H9 (cell line): ENCODE results near the gene WFDC5. TPM values are rescaled to one million over a fixed set of nuclear protein-coding genes. Genes with fewer than 3 reads are reported as not detected.

Source experiments
- DNase-seq: peaks from one replicate; pipeline ENCODE4 v3.0.0-alpha.2; 2017
- H2AFZ ChIP-seq: one replicate; pipeline ENCODE4 v1.6.1; 2013; ENCODE audit warnings: mild to moderate bottlenecking, low read length, control low read depth, moderate library complexity
- H2AK5ac ChIP-seq: 2 replicates; pipeline ENCODE4 v1.6.1; 2013; ENCODE audit warnings: low read length, control low read depth, mixed read lengths; ENCODE audit not compliant: insufficient read length
- H2BK120ac ChIP-seq: one replicate; pipeline ENCODE4 v1.6.1; 2013; ENCODE audit warnings: low read depth, mild to moderate bottlenecking, low read length, control low read depth, inconsistent platforms; ENCODE audit not compliant: poor library complexity, severe bottlenecking
- H2BK12ac ChIP-seq: 2 replicates; pipeline ENCODE4 v1.6.1; 2013; ENCODE audit warnings: low read length, control low read depth, mixed read lengths, low read depth; ENCODE audit not compliant: insufficient read length
- H2BK15ac ChIP-seq: 2 replicates; pipeline ENCODE4 v1.6.1; 2013; ENCODE audit warnings: low read depth, low read length, control low read depth
- H2BK20ac ChIP-seq: one replicate; pipeline ENCODE4 v1.6.1; 2013; ENCODE audit warnings: low read depth, mild to moderate bottlenecking, low read length, control low read depth, inconsistent platforms; ENCODE audit not compliant: poor library complexity, severe bottlenecking
- H2BK5ac ChIP-seq: 2 replicates; pipeline ENCODE4 v1.6.1; 2013; ENCODE audit warnings: low read length, control low read depth, mixed read lengths; ENCODE audit not compliant: insufficient read length
- H3K14ac ChIP-seq: 2 replicates; pipeline ENCODE4 v1.6.1; 2013; ENCODE audit warnings: low read length, control low read depth; ENCODE audit not compliant: insufficient read depth
- H3K18ac ChIP-seq: 2 replicates; pipeline ENCODE4 v1.6.1; 2013; ENCODE audit warnings: low read depth, mild to moderate bottlenecking, mixed read lengths, low read length, control low read depth; ENCODE audit not compliant: insufficient read length
- H3K23ac ChIP-seq: 2 replicates; pipeline ENCODE4 v1.6.1; 2013; ENCODE audit warnings: low read length, control low read depth, mixed read lengths, low read depth; ENCODE audit not compliant: insufficient read length
- H3K23me2 ChIP-seq: 2 replicates; pipeline ENCODE4 v1.6.1; 2013; ENCODE audit warnings: low read depth, mild to moderate bottlenecking, mixed read lengths, low read length, control low read depth; ENCODE audit not compliant: insufficient read length, poor library complexity, severe bottlenecking
- H3K27ac ChIP-seq: 2 replicates; pipeline ENCODE4 v1.5.1; 2013; ENCODE audit warnings: low read length, control low read depth, mixed read lengths, low read depth; ENCODE audit not compliant: insufficient read length
- H3K27me3 ChIP-seq: 2 replicates; pipeline ENCODE4 v1.6.1; 2013; ENCODE audit warnings: low read length, control low read depth, inconsistent platforms; ENCODE audit not compliant: insufficient read depth
- H3K4ac ChIP-seq: 2 replicates; pipeline ENCODE4 v1.6.1; 2013; ENCODE audit warnings: low read depth, mild to moderate bottlenecking, control low read depth, inconsistent platforms, low read length, moderate library complexity
- H3K4me1 ChIP-seq: 2 replicates; pipeline ENCODE4 v1.6.1; 2013; ENCODE audit warnings: low read length, control low read depth, inconsistent platforms; ENCODE audit not compliant: insufficient read depth
- H3K4me2 ChIP-seq: 2 replicates; pipeline ENCODE4 v1.6.1; 2013; ENCODE audit warnings: low read length, control low read depth, mixed read lengths; ENCODE audit not compliant: insufficient read length, insufficient read depth
- H3K56ac ChIP-seq: 2 replicates; pipeline ENCODE4 v1.6.1; 2013; ENCODE audit warnings: low read depth, mild to moderate bottlenecking, mixed read lengths, low read length, control low read depth; ENCODE audit not compliant: insufficient read length
- H3K79me1 ChIP-seq: 2 replicates; pipeline ENCODE4 v1.6.1; 2013; ENCODE audit warnings: low read depth, mild to moderate bottlenecking, moderate library complexity, low read length, control low read depth, inconsistent platforms; ENCODE audit not compliant: insufficient read depth, poor library complexity, severe bottlenecking
- H3K79me2 ChIP-seq: 2 replicates; pipeline ENCODE4 v1.6.1; 2013; ENCODE audit warnings: low read length, control low read depth, inconsistent platforms; ENCODE audit not compliant: insufficient read depth
- H3K9ac ChIP-seq: 2 replicates; pipeline ENCODE4 v1.6.1; 2013; ENCODE audit warnings: low read length, control low read depth, mixed read lengths; ENCODE audit not compliant: insufficient read length; ENCODE audit errors: extremely low read depth
- H3K9me3 ChIP-seq: one replicate; pipeline ENCODE4 v1.6.1; 2013; ENCODE audit warnings: low read depth, low read length, inconsistent platforms; ENCODE audit not compliant: control insufficient read depth
- H3T11ph ChIP-seq: one replicate; pipeline ENCODE4 v1.6.1; 2013; ENCODE audit warnings: mild to moderate bottlenecking, low read length, control low read depth, inconsistent platforms
- H4K20me1 ChIP-seq: one replicate; pipeline ENCODE4 v1.6.1; 2013; ENCODE audit not compliant: control insufficient read depth, insufficient read length, insufficient read depth
- H4K5ac ChIP-seq: 2 replicates; pipeline ENCODE4 v1.6.1; 2013; ENCODE audit warnings: low read depth, mild to moderate bottlenecking, mixed read lengths, low read length, control low read depth; ENCODE audit not compliant: insufficient read length
- H4K8ac ChIP-seq: replicated peaks from 2 replicates; pipeline ENCODE4 v1.6.1; 2013; ENCODE audit warnings: low read length, control low read depth, mixed read lengths, low read depth; ENCODE audit not compliant: insufficient read length
- H4K91ac ChIP-seq: 2 replicates; pipeline ENCODE4 v1.6.1; 2013; ENCODE audit warnings: low read depth, mild to moderate bottlenecking, moderate library complexity, mixed read lengths, low read length, control low read depth; ENCODE audit not compliant: insufficient read length
- H3K27ac Mint-ChIP-seq, 3 experiments: 2 replicates in 2 of 3; 3 replicates in 1 of 3; pipeline ENCODE4 v1.8.0; 2020 to 2021; ENCODE audit warnings: mixed read lengths in 3 of 3, mild to moderate bottlenecking in 1 of 3, moderate library complexity in 1 of 3
- H3K27me3 Mint-ChIP-seq: 2 replicates; pipeline ENCODE4 v1.8.0; 2021; ENCODE audit warnings: low read depth, mild to moderate bottlenecking, moderate library complexity, mixed read lengths
- H3K36me3 Mint-ChIP-seq, 3 experiments: 2 replicates in 2 of 3; 3 replicates in 1 of 3; pipeline ENCODE4 v1.8.0; 2020 to 2021; ENCODE audit warnings: low read depth in 3 of 3, mixed read lengths in 3 of 3; ENCODE audit not compliant: insufficient read depth in 1 of 3
- H3K4me1 Mint-ChIP-seq, 2 experiments: 2 replicates each; pipeline ENCODE4 v1.8.0; 2020; ENCODE audit warnings: mixed read lengths in 2 of 2
- H3K4me3 Mint-ChIP-seq, 2 experiments: 2 replicates in 1 of 2; 3 replicates in 1 of 2; pipeline ENCODE4 v1.8.0; 2020 to 2021; ENCODE audit warnings: mild to moderate bottlenecking in 2 of 2, mixed read lengths in 2 of 2, moderate library complexity in 1 of 2
- H3K9me3 Mint-ChIP-seq, 2 experiments: 2 replicates in 1 of 2; 3 replicates in 1 of 2; pipeline ENCODE4 v1.8.0; 2020; ENCODE audit warnings: mild to moderate bottlenecking in 2 of 2, mixed read lengths in 2 of 2, moderate library complexity in 1 of 2
- WGBS: extraction: QIAGEN DNeasy Blood & Tissue Kit; methylation state at CpG from one replicate; pipeline ENCODE4 v1.1.7; 2013; ENCODE audit warnings: missing lambda C conversion rate, low lambda C conversion rate, mixed read lengths; ENCODE audit not compliant: insufficient read length; ENCODE audit errors: extremely low coverage; 5-methylcytosine and 5-hydroxymethylcytosine counted together
- total RNA-seq: library from RNA; stranded (reverse); gene quantifications from 2 replicates; pipeline ENCODE4 v1.2.1, GENCODE V29; 2021
- TF ChIP-seq, protein P1 (sequence below): fragments of 200-600 bp; sonication (generic); conservative IDR thresholded peaks from 3 replicates; pipeline ENCODE4 v1.8.0; 2021; ENCODE audit warnings: antibody characterized with exemption, mild to moderate bottlenecking

WFDC5 gene
- total RNA-seq, 1 experiment from 2014 or later = not detected

DNA sequence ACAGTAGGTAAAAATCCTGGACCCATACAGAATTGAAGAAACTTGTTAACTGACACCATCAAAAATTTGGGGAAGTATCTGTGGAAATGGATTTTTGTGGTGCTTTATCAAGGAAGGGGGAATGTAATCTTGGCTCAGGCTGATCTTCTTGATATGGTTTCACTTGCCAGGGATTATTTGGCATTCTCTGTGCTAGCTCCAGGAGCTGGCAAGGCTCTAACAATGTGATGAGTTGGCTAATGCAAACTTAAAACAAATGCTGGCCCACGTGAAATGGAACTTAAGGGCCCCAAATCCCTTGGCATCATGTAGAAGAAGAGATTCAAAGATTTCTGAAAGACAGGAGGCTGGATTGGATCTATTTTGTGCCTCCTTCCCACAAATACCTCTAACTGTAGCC lies 27.2 kb downstream of the WFDC5 start:
- Histone ChIP-seq H3K18ac (no peak overlapping the region), H3K4me2 (no peak overlapping the region), H2BK12ac (no peak overlapping the region), H3K27ac (no peak overlapping the region), H3K79me1 (no peaks in the 10 kb centered on the region), H2BK15ac (no peak overlapping the region), H2AFZ (no peak overlapping the region), H3K4ac (no peak overlapping the region), H2BK20ac (no peak overlapping the region), H2AK5ac (no peak overlapping the region), H4K91ac (no peak overlapping the region), H3K79me2 (no peaks in the 10 kb centered on the region; the same call in 1 of the 2 replicates), H4K5ac (no peak overlapping the region), H4K8ac (no peak overlapping the region), H3K23me2 (no peaks in the 10 kb centered on the region), H2BK120ac (no peak overlapping the region), H3K9me3 (no peaks in the 10 kb centered on the region), H4K20me1 (no peaks in the 10 kb centered on the region), H3T11ph (no peak overlapping the region), H3K27me3 (no peaks in the 10 kb centered on the region), H2BK5ac (no peak overlapping the region), H3K14ac (no peak overlapping the region), H3K9ac (no peak overlapping the region), H3K56ac (no peak overlapping the region), H3K23ac (no peak overlapping the region), H3K4me1 (no peaks in the 10 kb centered on the region)
- H3K4me3 Mint-ChIP-seq = no peak overlapping the region
- TF ChIP-seq, protein P1, sequence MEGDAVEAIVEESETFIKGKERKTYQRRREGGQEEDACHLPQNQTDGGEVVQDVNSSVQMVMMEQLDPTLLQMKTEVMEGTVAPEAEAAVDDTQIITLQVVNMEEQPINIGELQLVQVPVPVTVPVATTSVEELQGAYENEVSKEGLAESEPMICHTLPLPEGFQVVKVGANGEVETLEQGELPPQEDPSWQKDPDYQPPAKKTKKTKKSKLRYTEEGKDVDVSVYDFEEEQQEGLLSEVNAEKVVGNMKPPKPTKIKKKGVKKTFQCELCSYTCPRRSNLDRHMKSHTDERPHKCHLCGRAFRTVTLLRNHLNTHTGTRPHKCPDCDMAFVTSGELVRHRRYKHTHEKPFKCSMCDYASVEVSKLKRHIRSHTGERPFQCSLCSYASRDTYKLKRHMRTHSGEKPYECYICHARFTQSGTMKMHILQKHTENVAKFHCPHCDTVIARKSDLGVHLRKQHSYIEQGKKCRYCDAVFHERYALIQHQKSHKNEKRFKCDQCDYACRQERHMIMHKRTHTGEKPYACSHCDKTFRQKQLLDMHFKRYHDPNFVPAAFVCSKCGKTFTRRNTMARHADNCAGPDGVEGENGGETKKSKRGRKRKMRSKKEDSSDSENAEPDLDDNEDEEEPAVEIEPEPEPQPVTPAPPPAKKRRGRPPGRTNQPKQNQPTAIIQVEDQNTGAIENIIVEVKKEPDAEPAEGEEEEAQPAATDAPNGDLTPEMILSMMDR = no peak
- no peaks in the 10 kb centered on the region for H3K9me3 Mint-ChIP-seq
- peaks cover 2 to 8% (median 4%) of the 10 kb centered on the region in 3 experiments; a peak in 4 of 7 replicates for H3K36me3 Mint-ChIP-seq
- H3K4me1 Mint-ChIP-seq = peaks cover 7 to 9% of the 10 kb centered on the region in 2 experiments
- no CpG with 5 or more reads among the region's 1 CpG for WGBS
- no peaks in the 10 kb centered on the region for H3K27me3 Mint-ChIP-seq
- DNase-seq = no peak
- no peak overlapping the region; a peak in 2 of 7 replicates for H3K27ac Mint-ChIP-seq
